GM12878 (cell line): Measurements from ENCODE around the gene GRIN2A. TPM values are rescaled to one million over a fixed set of nuclear protein-coding genes. Genes with fewer than 3 reads are reported as not detected.

ENCODE experiments used
- ATAC-seq: fragments of 200-7000 bp; cut with Tn5 transposase; 3 replicates; pipeline ENCODE4 v1.9.1; 2020; ENCODE audit warnings: mild to moderate bottlenecking, moderate library complexity
- BruUV-seq: library from RNA; stranded (reverse); fragments of 400-500 nt; replicated peaks from 2 replicates; lab custom pipeline; 2021; lab: Mats Ljungman, UMichigan
- CTCF ChIA-PET: fragments of 300-600 bp; sonication (Branson Sonifier 250); formaldehyde crosslinking; extraction: SDS; loops from one replicate; lab custom pipeline; 2021; ENCODE audit warnings: inconsistent platforms; lab: Yijun Ruan, JAX
- POLR2A ChIA-PET: fragments of 350-600 bp; formaldehyde crosslinking; extraction: SDS; loops from one replicate; lab custom pipeline; 2021; ENCODE audit warnings: inconsistent platforms; lab: Charles Lee
- RAD21 ChIA-PET: fragments of 300-600 bp; sonication (Branson Sonifier 250); formaldehyde crosslinking; loops from one replicate; lab custom pipeline; 2023; ENCODE audit warnings: antibody characterized with exemption; ENCODE audit not compliant: unreplicated experiment; lab: Charles Lee
- SMC1A ChIA-PET: fragments of 300-600 bp; sonication (Branson Sonifier 250); formaldehyde crosslinking; loops from one replicate; lab custom pipeline; 2023; ENCODE audit not compliant: unreplicated experiment, uncharacterized antibody; lab: Charles Lee
- DNase-seq: peaks from one replicate; pipeline ENCODE4 v3.0.0-alpha.2; 2011; ENCODE audit warnings: low read depth, low spot score
- FAIRE-seq: peaks from 3 replicates; lab custom pipeline; 2011; peaks lifted over from hg19 to GRCh38; lab: Jason Lieb, UNC
- H2AFZ ChIP-seq: 2 replicates; pipeline ENCODE4 v1.6.0; 2011; ENCODE audit warnings: low read depth, low read length, control low read depth; ENCODE audit not compliant: control insufficient read depth
- H3K27ac ChIP-seq: 2 replicates; pipeline ENCODE4 v1.5.1; 2011; ENCODE audit warnings: control low read depth; ENCODE audit not compliant: control insufficient read depth, insufficient read depth
- H3K27me3 ChIP-seq, 2 experiments: replicated peaks in 1 of 2; 2 replicates each; pipeline versions ENCODE4 v1.6.0 to v1.6.1; 2011; ENCODE audit warnings: low read length in 1 of 2; ENCODE audit not compliant: control insufficient read depth in 2 of 2, insufficient read depth in 2 of 2
- H3K36me3 ChIP-seq, 2 experiments: 2 replicates each; pipeline ENCODE4 v1.5.1; 2011; ENCODE audit warnings: low read length in 1 of 2; ENCODE audit not compliant: control insufficient read depth in 2 of 2, insufficient read depth in 2 of 2
- H3K4me1 ChIP-seq: 2 replicates; pipeline ENCODE4 v1.6.1; 2011; ENCODE audit warnings: mild to moderate bottlenecking, low read length, moderate library complexity, mixed read lengths; ENCODE audit not compliant: control insufficient read depth, insufficient read depth
- H3K4me2 ChIP-seq: 2 replicates; pipeline ENCODE4 v1.6.0; 2011; ENCODE audit warnings: control low read depth; ENCODE audit not compliant: control insufficient read depth, insufficient read depth
- H3K4me3 ChIP-seq: fragments of 200-600 bp; sonication (generic); 2 replicates; pipeline ENCODE4 v1.5.1; 2016
- H3K79me2 ChIP-seq: 2 replicates; pipeline ENCODE4 v1.6.0; 2011; ENCODE audit warnings: low read length; ENCODE audit not compliant: control insufficient read depth, insufficient read depth
- H3K9ac ChIP-seq: 2 replicates; pipeline ENCODE4 v1.8.0; 2011; ENCODE audit warnings: low read length, control low read depth, mixed read lengths; ENCODE audit not compliant: control insufficient read depth, insufficient read depth
- H3K9me3 ChIP-seq: replicated peaks from 3 replicates; pipeline ENCODE4 v1.5.1; 2011; ENCODE audit warnings: mild to moderate bottlenecking, low read length; ENCODE audit not compliant: control insufficient read depth, insufficient read depth
- H4K20me1 ChIP-seq: 2 replicates; pipeline ENCODE4 v1.6.0; 2011; ENCODE audit not compliant: control insufficient read depth, insufficient read depth
- ATF2 ChIP-seq: IDR thresholded peaks from 2 replicates; pipeline ENCODE4 v1.6.1; 2012; ENCODE audit warnings: low read length, inconsistent platforms
- CEBPB ChIP-seq, 2 experiments: fragments of 150-350 bp in 1 of 2; IDR thresholded peaks; 2 replicates each; pipeline ENCODE4 v1.6.1; 2012 to 2014; ENCODE audit warnings: low read depth in 2 of 2, low read length in 2 of 2, borderline replicate concordance in 1 of 2, inconsistent platforms in 1 of 2
- CTCF ChIP-seq, 3 experiments: IDR thresholded peaks in 2 of 3; conservative IDR thresholded peaks in 1 of 3; 2 replicates each; pipeline ENCODE4 v1.5.1; 2011; ENCODE audit warnings: low read depth in 3 of 3, low read length in 3 of 3, mild to moderate bottlenecking in 3 of 3, control low read depth in 2 of 3, moderate library complexity in 2 of 3, inconsistent platforms in 1 of 3, mixed read lengths in 1 of 3; ENCODE audit not compliant: control insufficient read depth in 2 of 3, insufficient read depth in 1 of 3; ENCODE audit errors: extremely low read depth in 1 of 3
- ESRRA ChIP-seq: IDR thresholded peaks from 2 replicates; pipeline ENCODE4 v1.6.1; 2012; ENCODE audit warnings: mild to moderate bottlenecking, low read length, improper control_type of control experiment
- PRDM15 ChIP-seq: fragments of 450-650 bp; formaldehyde crosslinking; IDR thresholded peaks from 2 replicates; pipeline ENCODE4 v1.4.0; 2020; ENCODE audit warnings: mild to moderate bottlenecking, moderate library complexity
- TARDBP ChIP-seq: IDR thresholded peaks from 2 replicates; pipeline ENCODE4 v1.6.1; 2016; ENCODE audit warnings: borderline replicate concordance
- TCF7 ChIP-seq: IDR thresholded peaks from 2 replicates; pipeline ENCODE4 v1.6.1; 2014; ENCODE audit warnings: antibody characterized with exemption, borderline replicate concordance
- YBX1 ChIP-seq: fragments of 450-650 bp; IDR thresholded peaks from 2 replicates; pipeline ENCODE4 v1.6.1; 2016; ENCODE audit warnings: antibody characterized with exemption
- YY1 ChIP-seq: IDR thresholded peaks from 2 replicates; pipeline ENCODE4 v1.6.1; 2011; ENCODE audit warnings: low read depth, mild to moderate bottlenecking, low read length
- WGBS: methylation state at CpG from one replicate; pipeline ENCODE4 v1.1.6; 2016; ENCODE audit warnings: low lambda C conversion rate; ENCODE audit not compliant: insufficient replicate concordance, insufficient coverage; ENCODE audit errors: missing lambda C conversion rate; 5-methylcytosine and 5-hydroxymethylcytosine counted together
- in situ Hi-C: fragments of 300-500 bp; cut with MboI; formaldehyde crosslinking; loops from 9 replicates; pipeline ENCODE4 v1.14.3; 2018; ENCODE audit warnings: mixed read lengths
- intact Hi-C: fragments of 100-400 bp; cut with micrococcal nuclease; formaldehyde crosslinking; loops from one replicate; pipeline ENCODE4 v1.14.2; 2022; ENCODE audit not compliant: unreplicated experiment
- polyA plus RNA-seq, 11 experiments: library from polyadenylated mRNA; depleted of rRNA in 4 of 11; unstranded in 6 of 11; stranded (reverse) in 5 of 11; fragments of >200 nt; fragmentation: Nextera tagmentation in 4 of 11; fragmentation: Illumina TruSeq in 1 of 11; extraction: Ambion mirVana in 4 of 11; extraction: Trizol in 1 of 11; gene quantifications; 1 replicate in 1 of 11; 2 replicates in 10 of 11; pipeline versions ENCODE4 v1.2.1 to v1.2.3, GENCODE V29; 2011 to 2016; ENCODE audit warnings: inconsistent platforms in 2 of 11, missing spikeins in 2 of 11, low read depth in 1 of 11
- total RNA-seq, 4 experiments: library from RNA; depleted of rRNA in 3 of 4; stranded (reverse); fragments of >200 nt in 3 of 4; fragmentation: Illumina TruSeq in 1 of 4; extraction: Trizol in 1 of 4; gene quantifications; 2 replicates each; pipeline versions ENCODE4 v1.2.1 to v1.2.3, GENCODE V29; 2013 to 2021

The GRIN2A gene
- total and polyA plus RNA-seq, 10 of the 15 experiments (the other 5 are each of a cell fraction or from before 2014, with no cell fraction given): 2.4 to 13.3 (median 7.3) TPM

DNA sequence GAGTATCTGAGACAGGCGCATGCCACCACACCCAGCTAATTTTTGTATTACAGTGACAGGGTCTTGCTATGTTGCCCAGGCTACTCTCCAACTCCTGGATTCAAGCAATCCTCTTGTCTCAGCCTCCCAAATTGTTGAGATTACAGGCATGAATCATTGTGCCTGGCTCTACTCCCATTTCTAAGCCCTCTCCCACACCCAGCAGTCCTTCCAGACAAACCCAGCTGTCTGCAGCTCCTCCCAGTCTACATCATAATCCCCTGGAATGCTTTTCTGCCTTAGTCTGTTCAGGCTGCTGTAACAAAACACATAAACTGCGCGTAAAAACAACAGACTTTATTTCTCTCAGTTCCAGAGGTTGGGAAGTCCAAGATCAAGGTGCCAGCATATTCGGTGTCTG lies 144.5 kb downstream of the GRIN2A start:
- WGBS: 73% methylated on average over 4 of the region's 4 CpGs
- ChIA-PET POLR2A (no interaction called here), SMC1A (interaction anchor here (0.6 to 2.1 kb wide), 4 partner anchors 10 to 390 kb away, joined by 3 to 13 read pairs (median 3); no protein-coding TSS in a partner anchor), RAD21 (no interaction called here), CTCF (no interaction called here)
- intact Hi-C loops (loop anchor here (10.0 kb wide), 1 partner anchor 213 kb away; no protein-coding TSS in a partner anchor), in situ Hi-C loops (no loop called here)
- no peaks in the 10 kb centered on the region for H3K9me3 ChIP-seq
- no peaks in the 10 kb centered on the region for H3K36me3 ChIP-seq
- no TSS peak for BruUV-seq
- no peak overlapping the region for H3K4me2 ChIP-seq
- no peak overlapping the region for H3K9ac ChIP-seq
- DNase-seq: no peak
- TF ChIP-seq CEBPB (IDR thresholded peaks at IDR 0.05; ENCODE audit: borderline replicate concordance in 1 of 2, low read depth in 2 of 2, low read length in 2 of 2): no peak
- no peak for TF ChIP-seq YY1
- H3K27ac ChIP-seq: no peak overlapping the region
- no peaks in the 10 kb centered on the region for H3K27me3 ChIP-seq
- no peaks in the 10 kb centered on the region for H3K79me2 ChIP-seq
- no peak overlapping the region for H3K4me3 ChIP-seq
- H3K4me1 ChIP-seq: no peaks in the 10 kb centered on the region
- H2AFZ ChIP-seq: no peak overlapping the region
- no peaks in the 10 kb centered on the region for H4K20me1 ChIP-seq
- no peak for ATAC-seq
- no peak for FAIRE-seq

DNA sequence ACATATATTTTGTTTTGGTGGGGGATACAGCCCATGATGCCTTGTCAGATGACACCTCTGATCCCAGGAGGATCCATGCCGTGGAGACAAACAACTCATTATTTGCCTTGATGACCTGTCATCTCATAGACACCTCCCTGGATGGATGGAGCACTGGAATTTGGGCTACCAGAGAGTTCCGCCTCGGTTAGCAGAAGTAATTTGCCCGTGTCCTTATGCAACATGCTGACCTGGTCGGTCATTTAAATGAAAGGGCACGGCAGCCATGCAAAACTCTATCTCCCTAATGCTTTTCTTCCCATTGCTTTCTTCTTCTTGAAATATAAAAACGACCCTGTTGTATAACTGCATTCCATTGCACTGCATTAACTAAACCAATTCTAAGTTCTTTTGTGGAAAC lies 145.3 kb downstream of the GRIN2A start:
- H3K4me2 ChIP-seq: no peak overlapping the region
- in situ Hi-C loops: no loop called here
- RAD21 ChIA-PET: no interaction called here
- CTCF ChIA-PET: no interaction called here
- ATAC-seq: no peak
- BruUV-seq: no TSS peak
- SMC1A ChIA-PET: no interaction called here
- H3K27ac ChIP-seq: no peak overlapping the region
- DNase-seq: no peak
- H4K20me1 ChIP-seq: no peaks in the 10 kb centered on the region
- H3K4me3 ChIP-seq: no peak overlapping the region
- no peaks in the 10 kb centered on the region for H3K79me2 ChIP-seq
- intact Hi-C loops: loop anchor here (10.0 kb wide), 1 partner anchor 212 kb away; no protein-coding TSS in a partner anchor
- no peak overlapping the region for H3K9ac ChIP-seq
- 23% methylated on average over 7 of the region's 7 CpGs for WGBS
- no peaks in the 10 kb centered on the region for H3K9me3 ChIP-seq
- no peak for FAIRE-seq
- H3K27me3 ChIP-seq: no peaks in the 10 kb centered on the region
- H3K4me1 ChIP-seq: no peaks in the 10 kb centered on the region
- H3K36me3 ChIP-seq: no peaks in the 10 kb centered on the region
- no peak overlapping the region for H2AFZ ChIP-seq
- POLR2A ChIA-PET: no interaction called here
- TF ChIP-seq YBX1 (no peak), PRDM15 (no peak), TCF7 (no peak), TARDBP (no peak), ATF2 (no peak), ESRRA (no peak), CTCF (IDR thresholded peaks at IDR 0.05 in 2 of 3, conservative IDR thresholded peaks at IDR 0.05 in 1 of 3; ENCODE audit: control insufficient read depth in 2 of 3, extremely low read depth in 1 of 3, insufficient read depth in 1 of 3, low read depth in 3 of 3, low read length in 3 of 3) (no peak)
